Measurements from ENCODE around the gene GPANK1. TPM values are rescaled to one million over a fixed set of nuclear protein-coding genes. Genes with fewer than 3 reads are reported as not detected.

Gene GPANK1
- total RNA-seq, 1 experiment from 2014 or later: 26.8 TPM

DNA sequence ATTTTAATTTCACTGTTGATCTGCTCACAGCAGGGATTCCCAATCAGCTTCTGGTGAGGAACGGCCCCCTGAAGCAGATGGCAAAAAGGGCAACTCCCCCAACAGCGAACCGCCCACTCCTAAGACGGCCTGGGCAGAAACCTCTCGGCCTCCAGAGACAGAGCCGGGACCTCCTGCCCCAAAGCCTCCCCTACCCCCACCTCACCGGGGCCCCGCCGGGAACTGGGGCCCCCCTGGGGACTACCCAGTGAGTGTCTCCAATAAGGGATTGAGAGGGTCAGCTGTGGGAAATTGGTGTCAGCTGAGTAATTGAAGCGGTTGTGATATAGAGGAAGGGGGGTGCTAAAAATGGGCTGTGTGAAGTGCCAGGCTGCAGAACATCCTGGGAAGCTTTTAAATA is 37.8 kb downstream of the GPANK1 start:
- Histone ChIP-seq H4K20me1 (ENCODE audit: control insufficient read depth, insufficient read depth, insufficient read length) (no peaks in the 10 kb centered on the region), H2AFZ (ENCODE audit: low read length) (no peak overlapping the region), H2BK5ac (ENCODE audit: insufficient read length, low read length) (no peak overlapping the region), H3K79me2 (ENCODE audit: insufficient read depth, low read length) (peaks cover 11% of the 10 kb centered on the region; the same call in 1 of the 2 replicates), H2BK15ac (ENCODE audit: low read depth, low read length) (no peak overlapping the region), H3K4me2 (ENCODE audit: insufficient read depth, insufficient read length, low read length) (no peak overlapping the region), H2BK20ac (ENCODE audit: low read depth, low read length, poor library complexity, severe bottlenecking) (no peak overlapping the region), H4K5ac (ENCODE audit: insufficient read length, low read depth, low read length) (no peak overlapping the region), H2BK120ac (ENCODE audit: low read depth, low read length, poor library complexity, severe bottlenecking) (no peak overlapping the region), H3K23ac (ENCODE audit: insufficient read length, low read depth, low read length) (no peak overlapping the region), H3K14ac (ENCODE audit: insufficient read depth, low read length) (no peak overlapping the region), H4K91ac (ENCODE audit: insufficient read length, low read depth, low read length) (no peak overlapping the region), H3K79me1 (ENCODE audit: insufficient read depth, low read depth, low read length, poor library complexity, severe bottlenecking) (peaks cover 5% of the 10 kb centered on the region), H3K56ac (ENCODE audit: insufficient read length, low read depth, low read length) (no peak overlapping the region), H3K4me1 (ENCODE audit: insufficient read depth, low read length) (peaks cover 3% of the 10 kb centered on the region; the same call in 1 of the 2 replicates), H3K4ac (ENCODE audit: low read depth, low read length) (no peak overlapping the region), H3K23me2 (ENCODE audit: insufficient read length, low read depth, low read length, poor library complexity, severe bottlenecking) (peaks cover 3% of the 10 kb centered on the region), H2AK5ac (ENCODE audit: insufficient read length, low read length) (no peak overlapping the region), H3K27ac (ENCODE audit: insufficient read length, low read depth, low read length) (no peak overlapping the region), H2BK12ac (ENCODE audit: insufficient read length, low read depth, low read length) (no peak overlapping the region), H3K9me3 (ENCODE audit: control insufficient read depth, low read depth, low read length) (no peaks in the 10 kb centered on the region), H3K9ac (ENCODE audit: extremely low read depth, insufficient read length, low read length) (no peak overlapping the region), H3K27me3 (ENCODE audit: insufficient read depth, low read length) (no peaks in the 10 kb centered on the region), H3K18ac (ENCODE audit: insufficient read length, low read depth, low read length) (no peak overlapping the region), H4K8ac (replicated peaks; ENCODE audit: insufficient read length, low read depth, low read length) (no peak overlapping the region), H3T11ph (ENCODE audit: low read length) (no peak overlapping the region)
- no CpG with 5 or more reads among the region's 10 CpGs for WGBS (ENCODE audit: extremely low coverage, insufficient read length, low lambda C conversion rate)
- Mint-ChIP-seq H3K27me3 (ENCODE audit: low read depth) (no peaks in the 10 kb centered on the region; the same call in 1 of the 2 replicates), H3K27ac (peak overlapping the region in 1 of 3 experiments; percentile 36; a peak in 2 of 7 replicates), H3K4me1 (peaks cover 9 to 13% of the 10 kb centered on the region in 2 experiments), H3K4me3 (no peak overlapping the region; a peak in 1 of 5 replicates), H3K9me3 (no peaks in the 10 kb centered on the region), H3K36me3 (ENCODE audit: insufficient read depth in 1 of 3, low read depth in 3 of 3) (peaks cover 90 to 100% (median 99%) of the 10 kb centered on the region in 3 experiments)
- no peak for DNase-seq
- no peak for TF ChIP-seq CTCF (conservative IDR thresholded peaks at IDR 0.05)
